Measurements from ENCODE around the gene AP3S2. TPM values are rescaled to one million over a fixed set of nuclear protein-coding genes. Genes with fewer than 3 reads are reported as not detected.

AP3S2 gene
- total and polyA plus RNA-seq, 2 of the 13 experiments (the other 11 are each of a cell fraction or from before 2014, with no cell fraction given) = 17.6 to 44.4 TPM

- TF ChIP-seq AHDC1 (CRISPR knock-in tag; IDR thresholded peaks at IDR 0.05; ENCODE audit: borderline replicate concordance) (no peak), SATB2 (CRISPR knock-in tag; IDR thresholded peaks at IDR 0.05) (peak; percentile 77; the same call in 1 of the 2 replicates), HNF4A (CRISPR knock-in tag; IDR thresholded peaks at IDR 0.05) (peak; percentile 52; the same call in 1 of the 2 replicates), KLF12 (CRISPR knock-in tag; IDR thresholded peaks at IDR 0.05; ENCODE audit: borderline replicate concordance) (peak; percentile 91), THAP8 (CRISPR knock-in tag; IDR thresholded peaks at IDR 0.05; ENCODE audit: borderline replicate concordance) (no peak), DNMT1 (CRISPR knock-in tag; IDR thresholded peaks at IDR 0.05) (peak; percentile 89; the same call in 1 of the 2 replicates), RNF219 (CRISPR knock-in tag; IDR thresholded peaks at IDR 0.05) (0 out of 2 replicates have a peak, but pooled peaks have one; percentile 15), ZNF891 (CRISPR knock-in tag; IDR thresholded peaks at IDR 0.05) (peak; percentile 91), U2AF1 (optimal IDR thresholded peaks at IDR 0.05; ENCODE audit: low read depth, low read length) (peak; percentile 94), ZNF354B (CRISPR knock-in tag; IDR thresholded peaks at IDR 0.05) (no peak), ZNF766 (CRISPR knock-in tag; IDR thresholded peaks at IDR 0.05; ENCODE audit: borderline replicate concordance) (peak; percentile 91; the same call in 1 of the 2 replicates), SP2 (CRISPR knock-in tag; IDR thresholded peaks at IDR 0.05) (peak; percentile 57; the same call in 1 of the 2 replicates), PITX1 (CRISPR knock-in tag; IDR thresholded peaks at IDR 0.05) (peak; percentile 91), KDM2A (CRISPR knock-in tag; IDR thresholded peaks at IDR 0.05; ENCODE audit: borderline replicate concordance, low read depth) (peak; percentile 98), MXI1 (IDR thresholded peaks at IDR 0.05; ENCODE audit: borderline replicate concordance, low read depth, low read length) (peak; percentile 82), TCF12 (IDR thresholded peaks at IDR 0.05) (no peak), TCF12 (CRISPR knock-in tag; IDR thresholded peaks at IDR 0.05) (0 out of 2 replicates have a peak, but pooled peaks have one; percentile 22), ZNF160 (CRISPR knock-in tag; IDR thresholded peaks at IDR 0.05) (peak; percentile 92), ZNF7 (CRISPR knock-in tag; IDR thresholded peaks at IDR 0.05) (no peak)
Observed at GRCh38 chr15:89893696-89894447, at the start of gene AP3S2 (continued).

Measured in HepG2 (cell line).